ENCODE data around the gene ANO2. TPM values are rescaled to one million over a fixed set of nuclear protein-coding genes. Genes with fewer than 3 reads are reported as not detected.
"Not testable (repeated sequence)": the region's sequence is repeated elsewhere in the genome, so short reads cannot be mapped to it uniquely, and the experiment has no call there.

Gene ANO2
- polyA plus RNA-seq, 5 donors, result 3.3 to 5.7 (median 5.5) TPM

DNA sequence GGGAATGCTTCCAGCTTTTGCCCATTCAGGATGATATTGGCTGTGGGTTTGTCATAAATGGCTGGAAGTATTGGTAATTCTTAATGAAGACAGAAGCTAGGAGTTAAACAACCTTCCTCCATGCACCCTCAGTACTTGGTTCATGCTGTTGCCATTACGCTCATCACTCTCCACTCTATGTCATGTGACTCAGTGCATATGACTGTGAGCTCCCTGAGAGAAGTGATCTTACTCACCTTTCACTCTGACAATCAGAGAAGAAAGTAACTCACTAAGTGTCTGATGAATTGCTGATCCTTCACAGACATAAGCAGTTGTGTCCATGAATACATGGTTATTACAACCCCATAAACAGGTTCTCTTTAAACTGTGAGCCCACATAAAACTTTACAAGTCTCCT, 275.4 kb downstream of the ANO2 start:
- DNase-seq, result not testable (repeated sequence)

GRCh38 chr12:5665615-5666014, 279.4 kb downstream of the ANO2 start:
- DNase-seq, result no peak

- no peak for DNase-seq
Measured at GRCh38 chr12:5661811-5662210, 283.2 kb downstream of the ANO2 start.

DNA sequence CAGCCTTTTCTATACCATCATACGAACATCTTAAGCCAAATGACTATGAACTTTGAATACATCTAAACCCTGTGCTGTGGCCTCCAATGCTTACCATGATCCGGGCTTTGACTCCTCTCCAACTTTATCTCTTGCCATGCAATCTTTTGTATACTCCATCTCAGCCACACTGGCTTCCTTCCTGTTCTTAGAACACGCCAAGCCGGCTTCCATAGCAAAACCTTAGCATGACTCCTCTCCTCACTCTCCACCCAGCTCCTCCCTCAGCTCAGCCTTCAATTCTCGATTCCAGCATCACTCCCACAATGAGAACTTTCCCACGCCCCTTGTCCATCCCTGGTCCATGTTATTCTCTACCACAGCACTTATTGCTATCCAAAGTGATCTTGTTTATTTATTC, 284.8 kb downstream of the ANO2 start:
- no peak for DNase-seq

DNA sequence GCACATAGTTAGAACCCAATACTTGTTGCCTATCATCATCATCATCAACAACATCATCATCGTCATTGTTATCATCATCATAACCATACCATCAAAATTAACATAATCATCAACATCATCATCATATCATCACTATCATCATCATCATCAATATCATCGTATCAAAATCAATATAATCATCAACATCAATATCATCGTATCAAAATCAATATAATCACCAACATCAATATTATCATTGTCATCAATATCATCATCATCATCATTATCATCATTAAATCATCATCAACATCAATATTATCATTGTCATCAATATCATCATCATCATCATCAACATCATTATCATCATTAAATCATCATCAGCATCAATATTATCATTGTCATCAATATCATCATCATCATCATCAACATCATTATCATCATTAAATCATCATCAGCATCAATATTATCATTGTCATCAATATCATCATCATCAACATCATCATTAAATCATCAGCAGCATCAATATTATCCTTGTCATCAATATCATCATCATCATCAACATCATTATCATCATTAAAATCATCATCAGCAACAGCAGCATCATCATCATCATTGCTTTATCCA, 286.6 kb downstream of the ANO2 start:
- DNase-seq, result not testable (repeated sequence)

DNA sequence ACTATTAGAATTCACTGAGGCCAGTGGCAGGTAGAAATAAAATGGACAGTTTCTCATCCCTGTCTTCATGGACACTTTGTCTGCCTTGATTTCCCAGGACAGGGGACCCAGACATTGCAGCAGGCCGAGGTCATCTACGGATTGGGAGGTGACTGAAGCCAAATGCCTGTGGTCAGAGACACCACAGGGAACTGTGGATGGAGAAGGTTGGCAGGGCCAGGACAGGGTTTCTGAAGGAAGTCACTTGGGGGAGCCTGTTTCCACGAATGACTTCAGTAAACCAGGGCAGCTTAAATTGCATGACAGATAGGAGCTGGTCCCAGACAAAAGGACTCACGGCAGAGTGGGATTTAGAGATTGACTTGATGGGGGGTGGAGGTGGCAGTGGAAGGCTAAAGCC, 288.2 kb downstream of the ANO2 start:
- no peak for DNase-seq

DNA sequence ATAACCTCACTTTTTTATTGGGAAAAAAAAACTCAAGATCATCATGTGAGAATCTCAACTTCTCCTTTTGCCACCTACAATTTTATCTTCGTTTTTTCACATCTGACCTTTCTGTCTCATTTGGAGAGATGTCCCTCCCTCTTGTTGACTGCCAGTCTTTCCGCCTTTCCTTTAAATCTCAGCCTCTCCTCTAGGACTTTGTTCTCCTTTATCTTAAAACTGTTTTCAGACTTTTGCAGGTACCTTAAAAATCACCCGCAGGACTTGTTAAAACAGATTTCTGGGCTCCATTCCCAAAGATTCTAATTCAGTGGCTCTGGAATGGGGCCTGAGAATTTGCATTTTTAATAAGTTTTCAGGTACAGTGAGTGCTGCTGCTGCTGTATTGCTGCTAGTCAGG, 289.9 kb downstream of the ANO2 start:
- DNase-seq, result no peak

DNA sequence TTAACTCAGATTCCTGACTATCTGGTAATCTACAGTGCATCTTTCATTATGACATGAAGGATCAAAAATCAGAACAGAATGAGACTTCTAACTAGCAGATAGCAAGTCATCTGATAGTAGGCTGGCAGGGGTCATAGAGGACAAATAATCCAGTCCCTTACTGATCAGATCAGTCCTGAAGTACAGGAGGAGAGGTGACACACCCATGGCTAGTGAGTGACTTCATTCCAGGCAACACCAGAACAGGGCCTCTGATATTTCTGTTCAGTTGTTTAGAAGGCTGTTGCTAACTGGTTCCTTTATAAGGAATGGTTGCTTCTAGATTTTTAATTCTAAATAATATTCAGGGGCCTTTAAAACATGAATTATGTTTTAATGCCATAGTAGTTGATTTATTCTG, 291.0 kb downstream of the ANO2 start:
- DNase-seq, result no peak

GRCh38 chr12:5650829-5651461, 294.1 kb downstream of the ANO2 start:
- DNase-seq, result no peak

GRCh38 chr12:5650281-5650680, 294.8 kb downstream of the ANO2 start:
- DNase-seq, result no peak

- no peak for DNase-seq
Measured at GRCh38 chr12:5648692-5649359, 296.2 kb downstream of the ANO2 start.

GRCh38 chr12:5643266-5643665, 301.8 kb downstream of the ANO2 start:
- no peak for DNase-seq

DNA sequence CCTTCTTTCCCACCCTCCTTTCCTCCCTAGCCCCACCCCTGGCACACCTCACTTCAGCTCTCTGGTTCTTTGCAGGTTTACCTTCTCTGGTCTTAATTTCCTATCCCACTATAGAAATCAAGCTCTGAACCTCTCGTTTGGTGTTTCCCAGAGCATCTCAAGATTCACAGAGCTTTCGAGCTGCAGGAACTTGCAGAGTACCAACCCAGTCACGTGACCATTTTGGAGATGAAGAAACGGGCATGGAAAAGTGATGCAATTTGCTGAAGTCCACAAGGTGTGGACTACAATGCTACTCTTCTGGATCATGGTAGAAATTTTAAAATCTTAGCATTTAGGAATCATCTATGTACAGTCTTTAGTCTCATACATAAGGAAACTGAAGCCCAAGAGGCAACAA, 307.4 kb downstream of the ANO2 start:
- no peak for DNase-seq

DNA sequence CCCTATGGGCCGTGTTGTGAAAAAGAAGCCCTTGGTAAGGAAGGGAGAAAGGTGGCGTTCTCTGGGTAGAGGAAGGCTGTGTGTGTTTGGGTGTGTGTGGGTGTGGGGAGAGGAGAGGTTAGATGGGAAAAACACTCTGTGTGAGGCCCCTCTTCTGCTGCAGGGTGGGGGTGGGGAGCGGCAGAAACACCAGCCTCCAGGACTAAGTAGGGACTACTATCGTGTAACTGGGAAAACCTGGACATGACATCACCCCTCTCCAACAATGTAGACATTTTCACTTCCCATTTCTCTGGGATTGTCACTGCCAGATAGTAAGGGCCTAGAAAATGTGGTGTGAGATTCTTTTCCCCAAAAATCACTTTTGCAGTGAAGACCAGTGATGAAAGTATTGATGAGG, 308.2 kb downstream of the ANO2 start:
- DNase-seq, result no peak

DNA sequence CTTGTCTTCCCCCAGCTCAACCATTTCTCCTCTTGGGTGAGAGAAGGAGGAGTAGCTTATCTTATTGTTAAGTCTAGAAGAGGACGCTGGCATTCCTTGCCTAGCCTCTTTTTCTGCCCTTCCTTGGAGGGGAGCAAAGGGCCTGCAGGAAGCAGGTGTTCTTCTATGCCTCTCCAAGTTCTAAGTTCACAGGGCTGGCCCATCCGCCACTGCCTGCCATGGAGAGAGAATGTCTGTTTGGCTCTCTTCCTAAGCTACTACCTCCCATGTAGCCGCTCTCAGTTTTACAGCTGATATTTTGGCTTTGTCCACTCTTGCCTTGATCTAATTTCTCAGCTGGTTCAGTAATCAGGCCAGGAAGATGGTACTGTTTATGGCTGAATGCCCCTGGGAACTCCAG, 312.0 kb downstream of the ANO2 start:
- no peak for DNase-seq

GRCh38 chr12:5632453-5632852, 312.6 kb downstream of the ANO2 start:
- no peak for DNase-seq

GRCh38 chr12:5631497-5631896, 313.6 kb downstream of the ANO2 start:
- no peak for DNase-seq

GRCh38 chr12:5630726-5631125, 314.3 kb downstream of the ANO2 start:
- no peak for DNase-seq

DNA sequence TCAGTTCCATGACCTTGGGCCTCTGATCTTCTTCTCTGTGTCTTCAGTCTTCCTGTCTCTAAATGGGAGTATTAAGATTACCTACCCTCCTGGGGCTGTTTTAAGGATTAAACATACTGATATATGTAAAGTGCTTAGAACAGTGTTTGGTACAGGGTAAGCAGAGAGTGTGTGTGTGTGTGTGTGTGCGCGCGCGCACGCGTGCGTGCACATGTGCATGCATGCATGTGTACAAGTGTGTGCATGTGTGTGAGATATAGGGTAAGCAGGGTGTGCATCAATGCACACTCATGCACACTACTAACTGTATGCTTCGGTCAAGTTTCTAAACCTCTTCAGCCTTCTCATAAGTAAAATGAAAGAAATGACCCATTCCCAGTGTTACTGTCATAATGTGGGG, 316.6 kb downstream of the ANO2 start:
- DNase-seq, result no peak

DNA sequence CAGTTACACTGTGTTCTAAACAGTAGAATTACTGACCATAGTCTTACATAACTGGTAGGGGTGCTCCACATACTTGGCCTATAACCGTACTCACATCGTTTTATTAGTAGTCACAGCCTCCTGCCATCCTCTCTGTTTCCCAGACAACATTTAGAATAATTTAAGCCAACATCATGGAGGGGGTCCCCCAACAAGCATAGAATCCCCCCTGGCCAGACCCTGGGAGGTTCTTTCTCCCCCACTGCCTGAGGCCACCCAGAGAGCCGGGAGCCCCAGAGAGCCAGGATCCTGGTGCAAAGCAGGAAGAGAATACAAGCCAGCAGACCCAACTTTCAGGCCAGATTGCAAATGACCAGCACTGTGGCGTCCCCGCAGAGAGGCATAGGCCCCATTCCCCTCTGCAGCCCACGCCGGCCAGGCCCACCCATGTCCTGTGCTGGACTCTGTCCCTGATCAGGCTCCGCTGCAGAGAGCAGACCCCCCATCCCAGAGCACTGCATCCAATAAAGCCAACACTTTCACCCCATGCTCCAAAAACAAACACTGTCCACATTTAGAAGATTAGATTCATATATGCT, 317.9 kb downstream of the ANO2 start:
- DNase-seq, result no peak

GRCh38 chr12:5626151-5626550, 318.9 kb downstream of the ANO2 start:
- DNase-seq, result no peak

DNA sequence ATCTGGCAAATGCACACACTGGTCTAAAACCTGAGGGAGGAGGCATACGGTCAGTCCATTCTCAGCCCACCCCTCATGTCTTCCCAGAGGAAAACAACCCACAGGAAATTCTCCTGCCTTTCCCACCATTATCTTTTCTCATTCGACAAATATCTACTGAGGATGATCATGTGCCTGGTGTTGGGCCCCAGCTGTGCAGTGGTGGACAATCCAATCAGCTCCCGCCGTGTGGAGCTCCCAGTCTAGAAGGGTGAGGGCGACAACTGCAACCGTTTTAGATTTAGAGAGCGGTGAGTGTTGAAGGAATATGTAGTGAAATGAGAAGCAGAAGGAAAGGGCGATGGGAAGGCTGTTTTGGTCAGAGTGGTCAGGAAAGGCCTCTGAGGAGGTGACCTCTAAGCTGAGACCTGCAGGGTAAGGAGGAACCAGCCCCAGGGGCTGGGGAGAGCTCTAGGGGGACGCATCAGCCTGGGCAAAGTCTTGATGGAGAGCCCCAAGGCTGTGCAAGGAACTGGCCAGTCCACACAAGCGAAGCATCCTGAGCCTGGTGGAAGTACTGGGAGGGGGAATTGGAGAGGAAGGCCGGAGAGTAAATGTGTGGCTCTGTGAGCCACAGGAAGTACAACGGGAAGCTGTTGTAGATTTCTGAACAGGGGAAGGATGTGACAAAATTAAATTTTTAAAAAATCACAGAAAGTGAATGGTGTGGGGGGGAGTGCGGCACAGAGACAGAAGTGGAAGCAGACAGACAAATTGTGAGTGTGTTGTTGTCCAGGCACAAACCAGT, 320.4 kb downstream of the ANO2 start:
- no peak for DNase-seq
